NOMO-1 treated with DMSO at 0.1 percent for 48 hours (cell line): ENCODE results near the gene KRTAP10-2.
"Not testable (repeated sequence)": the region's sequence is repeated elsewhere in the genome, so short reads cannot be mapped to it uniquely, and the experiment has no call there.

ENCODE experiments used
- DNase-seq: peaks from one replicate; lab custom pipeline; 2025; ENCODE audit not compliant: unreplicated experiment; lab: John Stamatoyannopoulos, UW

Gene KRTAP10-2

GRCh38 chr21:44551340-44551961 is at the start of gene KRTAP10-2:
Gene KRTAP10-2, minus strand, starts transcription at chr21:44551505. Its CDS starts 47 bp downstream, at chr21:44551458.
- DNase-seq: no peak

DNA sequence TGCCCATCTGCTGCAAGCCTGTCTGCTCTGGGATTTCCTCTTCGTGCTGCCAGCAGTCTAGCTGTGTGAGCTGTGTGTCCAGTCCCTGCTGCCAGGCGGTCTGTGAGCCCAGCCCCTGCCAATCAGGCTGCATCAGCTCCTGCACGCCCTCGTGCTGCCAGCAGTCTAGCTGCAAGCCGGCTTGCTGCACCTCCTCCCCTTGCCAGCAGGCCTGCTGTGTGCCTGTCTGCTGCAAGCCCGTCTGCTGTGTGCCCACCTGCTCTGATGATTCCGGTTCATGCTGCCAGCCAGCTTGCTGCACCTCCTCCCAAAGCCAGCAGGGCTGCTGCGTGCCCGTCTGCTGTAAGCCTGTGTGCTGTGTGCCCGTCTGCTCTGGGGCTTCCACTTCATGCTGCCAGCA is 49.8 kb upstream of the KRTAP10-2 start:
- not testable (repeated sequence) for DNase-seq

DNA sequence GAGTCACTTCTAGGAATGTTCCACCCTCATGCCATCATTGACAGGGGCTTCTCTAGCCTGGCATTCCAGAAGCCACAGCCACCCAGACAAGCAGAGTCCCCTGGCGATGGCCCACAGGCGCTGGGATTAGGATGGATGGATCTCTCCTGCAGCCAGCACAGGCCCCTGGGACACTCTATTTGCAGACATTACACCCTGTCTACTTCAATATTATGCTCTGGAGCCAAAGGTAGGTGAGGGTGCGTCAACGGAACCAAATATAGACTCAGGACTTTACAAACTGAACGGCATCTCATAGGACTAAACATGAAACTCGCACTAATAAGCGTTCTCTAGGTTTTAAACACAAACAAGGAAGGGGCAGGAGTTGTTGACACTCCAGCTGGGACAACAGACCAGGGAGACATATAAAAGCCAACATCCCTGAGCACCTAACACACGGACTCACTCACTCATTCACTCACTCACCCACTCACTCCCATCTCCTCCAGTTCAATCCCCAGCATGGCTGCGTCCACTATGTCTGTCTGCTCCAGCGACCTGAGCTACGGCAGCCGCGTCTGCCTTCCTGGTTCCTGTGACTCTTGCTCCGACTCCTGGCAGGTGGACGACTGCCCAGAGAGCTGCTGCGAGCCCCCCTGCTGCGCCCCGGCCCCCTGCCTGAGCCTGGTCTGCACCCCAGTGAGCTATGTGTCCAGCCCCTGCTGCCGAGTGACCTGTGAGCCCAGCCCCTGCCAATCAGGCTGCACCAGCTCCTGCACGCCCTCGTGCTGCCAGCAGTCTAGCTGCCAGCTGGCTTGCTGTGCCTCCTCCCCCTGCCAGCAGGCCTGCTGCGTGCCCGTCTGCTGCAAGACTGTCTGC is 49.0 kb upstream of the KRTAP10-2 start, which contains the start of gene KRTAP10-7:
Gene KRTAP10-7 (plus strand): TSS at position 480 of the 861 bp plus-strand sequence. CDS start 25 bp downstream, at position 505.
- DNase-seq: not testable (repeated sequence)

GRCh38 chr21:44599264-44600029 is 48.1 kb upstream of the KRTAP10-2 start:
- no peak for DNase-seq

DNA sequence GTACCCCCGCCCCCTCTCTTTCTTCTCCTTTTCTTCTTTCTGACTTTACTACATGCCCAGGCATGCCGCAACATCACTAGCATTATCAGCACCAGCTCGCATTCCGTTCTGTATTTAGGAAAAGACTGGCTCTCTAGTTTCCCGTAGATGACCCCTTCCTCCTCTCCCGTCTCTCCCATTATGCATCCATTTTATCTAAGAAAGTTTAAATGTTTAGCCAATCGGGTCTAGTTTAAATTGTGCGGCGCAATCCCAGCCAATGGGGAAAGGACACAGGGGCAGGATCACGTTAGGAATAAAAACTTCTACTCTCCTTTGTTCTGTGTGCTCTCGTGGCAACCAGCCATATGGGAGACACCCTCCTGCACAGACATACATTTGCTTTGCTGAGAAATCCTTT is 46.8 kb upstream of the KRTAP10-2 start:
- DNase-seq: no peak

- no peak for DNase-seq
These were observed 44.9 kb upstream of the KRTAP10-2 start for GRCh38 chr21:44596068-44596725.

DNA sequence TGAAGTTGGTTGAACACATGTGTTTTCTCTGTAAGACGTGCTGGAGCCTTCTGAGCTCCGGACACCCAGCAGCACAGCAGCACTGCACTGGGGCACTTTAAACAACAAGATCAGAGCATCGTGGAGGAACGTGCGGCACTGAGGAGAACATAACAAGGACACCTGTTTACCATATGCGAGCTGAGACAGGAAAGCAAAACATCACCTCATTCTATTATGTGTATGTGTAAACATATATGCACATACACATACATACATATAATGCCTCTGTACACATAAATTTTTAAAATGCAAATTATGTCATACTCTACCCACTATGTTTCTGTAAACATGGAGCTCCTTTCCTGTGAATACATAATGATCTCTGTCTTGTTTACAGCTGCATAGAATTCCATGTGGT is 44.2 kb upstream of the KRTAP10-2 start:
- no peak for DNase-seq

GRCh38 chr21:44594406-44594916 is 43.2 kb upstream of the KRTAP10-2 start:
- DNase-seq: no peak

- DNase-seq: no peak
These were observed 42.5 kb upstream of the KRTAP10-2 start for GRCh38 chr21:44593598-44594405.

GRCh38 chr21:44592446-44593311 is 41.4 kb upstream of the KRTAP10-2 start, which contains the start of gene KRTAP10-6:
Gene KRTAP10-6, minus strand, starts transcription at chr21:44592505. Its CDS starts 21 bp downstream, at chr21:44592484.
- no peak for DNase-seq

DNA sequence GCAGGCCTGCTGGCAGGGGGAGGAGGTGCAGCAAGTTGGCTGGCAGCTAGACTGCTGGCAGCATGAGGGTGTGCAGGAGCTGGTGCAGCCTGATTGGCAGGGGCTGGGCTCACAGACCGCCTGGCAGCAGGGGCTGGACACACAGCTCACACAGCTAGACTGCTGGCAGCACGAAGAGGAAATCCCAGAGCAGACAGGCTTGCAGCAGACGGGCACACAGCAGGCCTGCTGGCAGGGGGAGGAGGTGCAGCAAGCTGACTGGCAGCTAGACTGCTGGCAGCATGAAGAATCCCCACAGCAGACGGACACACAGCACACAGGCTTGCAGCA is 40.5 kb upstream of the KRTAP10-2 start:
- DNase-seq: not testable (repeated sequence)

GRCh38 chr21:44590897-44591800 is 39.8 kb upstream of the KRTAP10-2 start:
- DNase-seq: not testable (repeated sequence)

DNA sequence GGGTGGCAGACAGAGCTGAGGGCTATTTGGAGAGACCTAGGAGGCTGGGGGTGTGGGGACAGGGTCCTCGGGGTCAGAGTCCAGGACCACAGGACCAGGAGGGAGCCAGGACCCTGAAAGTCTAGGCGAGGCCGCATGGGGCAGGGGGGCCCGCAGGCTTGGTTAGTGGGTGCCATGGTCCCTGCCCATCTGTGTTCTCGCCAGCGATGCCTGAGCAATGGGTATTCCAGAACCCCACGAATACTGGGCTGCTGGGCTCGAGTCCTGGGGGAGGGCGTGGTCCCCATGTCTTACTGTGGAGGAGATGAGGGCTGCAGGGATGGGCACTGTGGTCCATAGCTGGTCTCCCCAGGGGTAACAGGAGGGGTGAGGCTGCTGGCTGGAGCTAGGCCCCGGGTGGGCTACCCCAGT is 39.0 kb upstream of the KRTAP10-2 start:
- no peak for DNase-seq

- no peak for DNase-seq
These were observed 38.4 kb upstream of the KRTAP10-2 start for GRCh38 chr21:44589586-44590305.

- no peak for DNase-seq
These were observed 37.8 kb upstream of the KRTAP10-2 start for GRCh38 chr21:44589094-44589493.

DNA sequence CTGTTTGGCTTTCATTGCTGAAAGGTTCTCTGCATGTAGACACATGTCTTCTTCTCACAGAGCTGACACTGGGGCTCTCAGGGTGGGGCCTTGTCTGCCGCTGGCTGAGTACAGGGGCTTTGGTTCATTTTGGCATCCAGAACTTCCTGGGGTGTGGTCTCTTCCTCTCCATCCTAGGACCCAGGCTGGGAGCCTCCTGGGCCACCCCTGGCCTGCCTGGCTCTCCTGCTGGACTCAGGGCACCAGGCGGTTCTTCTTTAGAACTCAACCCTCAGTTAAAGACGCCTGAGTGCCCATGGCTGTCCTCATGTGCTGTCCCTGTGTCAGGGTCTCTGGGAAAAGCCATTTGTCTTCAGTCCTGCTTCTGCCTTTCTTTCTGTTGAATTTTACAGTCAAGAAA is 34.6 kb upstream of the KRTAP10-2 start:
- DNase-seq: no peak

DNA sequence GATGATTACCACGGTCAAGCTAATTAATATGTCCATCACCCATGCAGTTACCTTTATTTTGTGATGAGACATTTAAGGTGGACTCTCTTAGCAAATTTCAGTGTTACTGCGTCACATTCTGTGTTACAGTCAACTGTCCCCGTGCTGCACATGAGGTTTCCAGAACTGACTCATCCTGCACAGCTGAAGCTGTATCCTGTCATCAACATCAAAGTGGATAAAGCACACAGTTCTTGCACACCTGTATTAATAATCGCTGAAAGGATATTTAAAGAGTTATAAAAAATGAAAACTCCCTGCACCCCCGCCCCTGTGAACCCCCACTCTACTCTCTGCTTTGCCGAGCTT is 32.5 kb upstream of the KRTAP10-2 start:
- DNase-seq: no peak
